GM12878 (cell line): ENCODE measurements around the gene TACR2. TPM values are rescaled to one million over a fixed set of nuclear protein-coding genes. Genes with fewer than 3 reads are reported as not detected.

Source experiments
- ELK1 ChIP-seq: IDR thresholded peaks from 2 replicates; pipeline ENCODE4 v1.6.1; 2012; ENCODE audit warnings: low read depth, low read length, improper control_type of control experiment
- ETV6 ChIP-seq, 2 experiments: fragments of 450-650 bp in 1 of 2; IDR thresholded peaks in 1 of 2; conservative IDR thresholded peaks in 1 of 2; 2 replicates each; pipeline ENCODE4 v1.6.1; 2014; ENCODE audit warnings: antibody characterized with exemption in 1 of 2, borderline replicate concordance in 1 of 2, low read depth in 1 of 2, mild to moderate bottlenecking in 1 of 2, moderate library complexity in 1 of 2
- HDAC6 ChIP-seq: fragments of 200-600 bp; sonication (generic); IDR thresholded peaks from one replicate; pipeline ENCODE4 v1.8.0; 2017; ENCODE audit warnings: antibody characterized with exemption; ENCODE audit not compliant: unreplicated experiment
- IRF4 ChIP-seq: IDR thresholded peaks from 2 replicates; pipeline ENCODE4 v1.6.1; 2011; ENCODE audit warnings: low read depth, low read length
- RELB ChIP-seq: fragments of 450-650 bp; IDR thresholded peaks from 2 replicates; pipeline ENCODE4 v1.6.1; 2017; ENCODE audit warnings: low read depth, mild to moderate bottlenecking, moderate library complexity
- SKIL ChIP-seq: fragments of 450-650 bp; IDR thresholded peaks from 2 replicates; pipeline ENCODE4 v1.6.1; 2017; ENCODE audit warnings: mild to moderate bottlenecking, low read depth, inconsistent platforms; ENCODE audit not compliant: poor library complexity, severe bottlenecking
- TARDBP ChIP-seq: IDR thresholded peaks from 2 replicates; pipeline ENCODE4 v1.6.1; 2016; ENCODE audit warnings: borderline replicate concordance
- ZNF274 ChIP-seq: IDR thresholded peaks from one replicate; pipeline ENCODE4 v1.8.0; 2011; ENCODE audit not compliant: insufficient read length, insufficient read depth
- polyA plus RNA-seq, 11 experiments: library from polyadenylated mRNA; depleted of rRNA in 4 of 11; unstranded in 6 of 11; stranded (reverse) in 5 of 11; fragments of >200 nt; fragmentation: Nextera tagmentation in 4 of 11; fragmentation: Illumina TruSeq in 1 of 11; extraction: Ambion mirVana in 4 of 11; extraction: Trizol in 1 of 11; gene quantifications; 1 replicate in 1 of 11; 2 replicates in 10 of 11; pipeline versions ENCODE4 v1.2.1 to v1.2.3, GENCODE V29; 2011 to 2016; ENCODE audit warnings: inconsistent platforms in 2 of 11, missing spikeins in 2 of 11, low read depth in 1 of 11
- total RNA-seq, 4 experiments: library from RNA; depleted of rRNA in 3 of 4; stranded (reverse); fragments of >200 nt in 3 of 4; fragmentation: Illumina TruSeq in 1 of 4; extraction: Trizol in 1 of 4; gene quantifications; 2 replicates each; pipeline versions ENCODE4 v1.2.1 to v1.2.3, GENCODE V29; 2013 to 2021

Gene TACR2
- total and polyA plus RNA-seq, 10 of the 15 experiments (the other 5 are each of a cell fraction or from before 2014, with no cell fraction given): 0.11 TPM; not detected in 9

GRCh38 chr10:69403066-69403465 is 13.7 kb downstream of the TACR2 start (continued):
- TF ChIP-seq SKIL (no peak), HDAC6 (no peak), TARDBP (no peak), ZNF274 (no peak), ETV6 (conservative IDR thresholded peaks at IDR 0.05 in 1 of 2, IDR thresholded peaks at IDR 0.05 in 1 of 2; ENCODE audit: borderline replicate concordance in 1 of 2, low read depth in 1 of 2) (no peak), ELK1 (no peak), RELB (no peak), IRF4 (no peak)
